Panc1 (cell line): Measurements from ENCODE around the gene LAMB3.

ENCODE experiments used
- TF ChIP-seq, protein P1 (sequence below): fragments of 450-650 bp; IDR thresholded peaks from 2 replicates; pipeline ENCODE4 v1.5.1; 2017; ENCODE audit warnings: mild to moderate bottlenecking
- TF ChIP-seq, protein P2 (sequence below), 2 experiments: IDR thresholded peaks; 2 replicates each; pipeline ENCODE4 v1.6.1; 2011 to 2012; ENCODE audit warnings: low read depth in 2 of 2, control low read depth in 1 of 2, low read length in 1 of 2, mild to moderate bottlenecking in 1 of 2, moderate library complexity in 1 of 2; ENCODE audit not compliant: insufficient read depth in 1 of 2

DNA sequence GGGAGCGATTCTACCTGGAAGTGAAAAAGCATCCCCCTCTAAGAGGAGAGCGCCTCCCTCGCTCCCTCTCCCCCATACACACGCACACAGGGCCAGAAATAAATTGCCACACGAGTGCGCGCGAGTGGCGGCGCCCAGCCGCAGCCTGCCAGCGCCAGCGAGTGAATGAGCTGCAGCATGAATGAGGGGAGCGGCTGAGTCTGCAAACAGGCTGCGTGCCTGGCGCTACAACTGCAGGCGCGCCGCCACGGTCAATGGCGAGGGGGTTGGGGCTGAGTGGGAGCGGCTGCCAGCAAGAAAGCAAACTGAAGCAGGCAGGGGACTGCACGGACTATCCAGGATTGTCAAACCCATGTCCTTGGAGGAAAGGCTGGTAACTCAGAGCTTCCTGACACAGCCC lies 66.6 kb downstream of the LAMB3 start:
- TF ChIP-seq, protein P1, sequence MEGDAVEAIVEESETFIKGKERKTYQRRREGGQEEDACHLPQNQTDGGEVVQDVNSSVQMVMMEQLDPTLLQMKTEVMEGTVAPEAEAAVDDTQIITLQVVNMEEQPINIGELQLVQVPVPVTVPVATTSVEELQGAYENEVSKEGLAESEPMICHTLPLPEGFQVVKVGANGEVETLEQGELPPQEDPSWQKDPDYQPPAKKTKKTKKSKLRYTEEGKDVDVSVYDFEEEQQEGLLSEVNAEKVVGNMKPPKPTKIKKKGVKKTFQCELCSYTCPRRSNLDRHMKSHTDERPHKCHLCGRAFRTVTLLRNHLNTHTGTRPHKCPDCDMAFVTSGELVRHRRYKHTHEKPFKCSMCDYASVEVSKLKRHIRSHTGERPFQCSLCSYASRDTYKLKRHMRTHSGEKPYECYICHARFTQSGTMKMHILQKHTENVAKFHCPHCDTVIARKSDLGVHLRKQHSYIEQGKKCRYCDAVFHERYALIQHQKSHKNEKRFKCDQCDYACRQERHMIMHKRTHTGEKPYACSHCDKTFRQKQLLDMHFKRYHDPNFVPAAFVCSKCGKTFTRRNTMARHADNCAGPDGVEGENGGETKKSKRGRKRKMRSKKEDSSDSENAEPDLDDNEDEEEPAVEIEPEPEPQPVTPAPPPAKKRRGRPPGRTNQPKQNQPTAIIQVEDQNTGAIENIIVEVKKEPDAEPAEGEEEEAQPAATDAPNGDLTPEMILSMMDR = no peak
- TF ChIP-seq, protein P2, sequence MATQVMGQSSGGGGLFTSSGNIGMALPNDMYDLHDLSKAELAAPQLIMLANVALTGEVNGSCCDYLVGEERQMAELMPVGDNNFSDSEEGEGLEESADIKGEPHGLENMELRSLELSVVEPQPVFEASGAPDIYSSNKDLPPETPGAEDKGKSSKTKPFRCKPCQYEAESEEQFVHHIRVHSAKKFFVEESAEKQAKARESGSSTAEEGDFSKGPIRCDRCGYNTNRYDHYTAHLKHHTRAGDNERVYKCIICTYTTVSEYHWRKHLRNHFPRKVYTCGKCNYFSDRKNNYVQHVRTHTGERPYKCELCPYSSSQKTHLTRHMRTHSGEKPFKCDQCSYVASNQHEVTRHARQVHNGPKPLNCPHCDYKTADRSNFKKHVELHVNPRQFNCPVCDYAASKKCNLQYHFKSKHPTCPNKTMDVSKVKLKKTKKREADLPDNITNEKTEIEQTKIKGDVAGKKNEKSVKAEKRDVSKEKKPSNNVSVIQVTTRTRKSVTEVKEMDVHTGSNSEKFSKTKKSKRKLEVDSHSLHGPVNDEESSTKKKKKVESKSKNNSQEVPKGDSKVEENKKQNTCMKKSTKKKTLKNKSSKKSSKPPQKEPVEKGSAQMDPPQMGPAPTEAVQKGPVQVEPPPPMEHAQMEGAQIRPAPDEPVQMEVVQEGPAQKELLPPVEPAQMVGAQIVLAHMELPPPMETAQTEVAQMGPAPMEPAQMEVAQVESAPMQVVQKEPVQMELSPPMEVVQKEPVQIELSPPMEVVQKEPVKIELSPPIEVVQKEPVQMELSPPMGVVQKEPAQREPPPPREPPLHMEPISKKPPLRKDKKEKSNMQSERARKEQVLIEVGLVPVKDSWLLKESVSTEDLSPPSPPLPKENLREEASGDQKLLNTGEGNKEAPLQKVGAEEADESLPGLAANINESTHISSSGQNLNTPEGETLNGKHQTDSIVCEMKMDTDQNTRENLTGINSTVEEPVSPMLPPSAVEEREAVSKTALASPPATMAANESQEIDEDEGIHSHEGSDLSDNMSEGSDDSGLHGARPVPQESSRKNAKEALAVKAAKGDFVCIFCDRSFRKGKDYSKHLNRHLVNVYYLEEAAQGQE (IDR thresholded peaks at IDR 0.05; ENCODE audit: insufficient read depth in 1 of 2, low read depth in 2 of 2, low read length in 1 of 2) = no peak
